IPS-18a (cell line): ENCODE data around the gene TECR.
"Not testable (repeated sequence)": the region's sequence is repeated elsewhere in the genome, so short reads cannot be mapped to it uniquely, and the experiment has no call there.

Source experiments
- H3K27ac ChIP-seq: one replicate; pipeline ENCODE4 v1.5.1; 2013; ENCODE audit warnings: low read length
- H3K27me3 ChIP-seq: one replicate; pipeline ENCODE4 v1.6.1; 2013; ENCODE audit warnings: mild to moderate bottlenecking, low read length; ENCODE audit not compliant: control insufficient read depth, insufficient read depth
- H3K36me3 ChIP-seq: one replicate; pipeline ENCODE4 v1.6.1; 2013; ENCODE audit warnings: low read depth, low read length; ENCODE audit not compliant: control insufficient read depth
- H3K4me1 ChIP-seq: one replicate; pipeline ENCODE4 v1.6.1; 2013; ENCODE audit warnings: low read depth, low read length; ENCODE audit not compliant: control insufficient read depth
- H3K4me3 ChIP-seq: one replicate; pipeline ENCODE4 v1.5.1; 2013; ENCODE audit warnings: low read length
- H3K9ac ChIP-seq: one replicate; pipeline ENCODE4 v1.6.1; 2013; ENCODE audit warnings: mild to moderate bottlenecking, low read length, moderate library complexity
- H3K9me3 ChIP-seq: one replicate; pipeline ENCODE4 v1.6.1; 2013; ENCODE audit warnings: low read depth, low read length; ENCODE audit not compliant: control insufficient read depth

TECR gene

GRCh38 chr19:14566712-14567077 is 37.3 kb downstream of the TECR start:
- H3K4me1 ChIP-seq: peaks cover 19% of the 10 kb centered on the region
- H3K36me3 ChIP-seq: peaks cover 5% of the 10 kb centered on the region
- H3K4me3 ChIP-seq: no peak overlapping the region
- H3K9me3 ChIP-seq: no peaks in the 10 kb centered on the region
- H3K9ac ChIP-seq: no peak overlapping the region
- no peaks in the 10 kb centered on the region for H3K27me3 ChIP-seq
- H3K27ac ChIP-seq: no peak overlapping the region

DNA sequence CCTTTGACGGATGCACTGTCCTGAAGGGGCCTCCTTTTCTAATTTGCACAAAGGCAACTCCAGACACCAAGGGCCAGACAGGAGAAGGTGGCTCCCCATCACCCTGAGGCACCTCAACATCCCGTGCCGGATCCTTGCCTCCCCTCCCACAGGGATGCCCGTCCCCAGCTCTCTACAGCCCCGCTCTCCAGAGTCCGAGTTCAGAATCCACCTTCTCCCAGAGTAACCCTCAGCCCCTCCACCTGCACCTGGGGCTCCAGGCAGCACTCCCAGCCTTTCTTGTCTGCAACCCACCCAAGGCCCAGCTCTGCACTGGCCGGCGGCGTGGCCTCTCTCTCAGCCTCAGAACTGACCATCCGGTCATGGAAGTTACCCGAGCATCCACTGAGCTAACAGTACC is 37.7 kb downstream of the TECR start:
- Histone ChIP-seq H3K9me3 (no peaks in the 10 kb centered on the region), H3K27me3 (no peaks in the 10 kb centered on the region), H3K4me1 (peaks cover 15% of the 10 kb centered on the region), H3K27ac (no peak overlapping the region), H3K9ac (no peak overlapping the region), H3K4me3 (no peak overlapping the region), H3K36me3 (peaks cover 5% of the 10 kb centered on the region)

- Histone ChIP-seq H3K9ac (peak overlapping the region; percentile 90), H3K27me3 (no peaks in the 10 kb centered on the region), H3K27ac (peak overlapping the region; percentile 78), H3K9me3 (no peaks in the 10 kb centered on the region), H3K4me3 (peak overlapping the region; percentile 93), H3K36me3 (no peaks in the 10 kb centered on the region), H3K4me1 (no peaks in the 10 kb centered on the region)
Measured at GRCh38 chr19:14570864-14571527, 41.6 kb downstream of the TECR start.

DNA sequence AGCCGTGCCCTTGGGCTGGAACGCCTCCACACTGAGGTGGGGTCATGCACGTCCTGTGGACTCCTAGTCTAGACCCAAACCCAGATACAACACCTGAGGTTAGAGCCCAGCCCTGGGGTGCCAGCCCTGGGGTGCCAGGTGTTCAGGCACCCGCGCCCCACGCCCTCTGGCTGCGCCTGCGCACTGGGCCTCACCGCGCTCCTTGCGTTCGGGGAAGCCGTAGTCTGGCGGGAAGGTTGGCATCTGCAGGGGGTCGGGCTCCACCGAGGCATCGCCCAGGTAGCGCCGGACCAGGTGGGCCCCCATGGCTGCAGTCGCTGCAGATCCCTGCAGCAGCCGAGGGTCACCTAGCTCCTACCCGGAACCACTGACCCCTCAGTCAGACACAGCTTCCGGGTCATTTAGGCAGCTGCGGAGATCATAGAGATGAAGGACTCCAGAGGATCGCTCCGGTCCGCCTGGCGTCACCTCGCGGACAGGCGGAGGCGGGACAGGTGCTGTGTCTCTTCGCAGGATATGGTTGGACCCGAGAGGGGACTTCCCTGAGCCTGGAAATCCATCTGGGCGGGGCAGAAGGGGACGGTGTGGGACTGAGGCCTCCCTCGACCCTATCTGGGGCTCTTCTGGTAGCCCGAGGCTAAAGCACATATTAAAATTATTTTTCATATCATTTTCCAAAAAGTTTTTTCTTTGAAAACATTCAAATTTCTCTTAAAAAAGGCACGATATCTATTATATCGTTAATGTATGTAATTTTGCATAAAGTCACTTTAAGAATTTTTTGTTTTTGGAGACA is 42.5 kb downstream of the TECR start, which contains the start of gene NDUFB7:
Gene NDUFB7 (minus strand): TSS at position 372 of the 796 bp plus-strand sequence. CDS start 66 bp downstream, at position 306.
- peak within 1 kb of the TSS; percentile 93 for H3K4me3 ChIP-seq
- H3K4me1 ChIP-seq: no peaks in the 10 kb centered on the region
- no peaks in the 10 kb centered on the region for H3K9me3 ChIP-seq
- peak within 1 kb of the TSS; percentile 78 for H3K27ac ChIP-seq
- H3K27me3 ChIP-seq: no peaks in the 10 kb centered on the region
- peak within 1 kb of the TSS; percentile 90 for H3K9ac ChIP-seq
- no peaks in the 10 kb centered on the region for H3K36me3 ChIP-seq

DNA sequence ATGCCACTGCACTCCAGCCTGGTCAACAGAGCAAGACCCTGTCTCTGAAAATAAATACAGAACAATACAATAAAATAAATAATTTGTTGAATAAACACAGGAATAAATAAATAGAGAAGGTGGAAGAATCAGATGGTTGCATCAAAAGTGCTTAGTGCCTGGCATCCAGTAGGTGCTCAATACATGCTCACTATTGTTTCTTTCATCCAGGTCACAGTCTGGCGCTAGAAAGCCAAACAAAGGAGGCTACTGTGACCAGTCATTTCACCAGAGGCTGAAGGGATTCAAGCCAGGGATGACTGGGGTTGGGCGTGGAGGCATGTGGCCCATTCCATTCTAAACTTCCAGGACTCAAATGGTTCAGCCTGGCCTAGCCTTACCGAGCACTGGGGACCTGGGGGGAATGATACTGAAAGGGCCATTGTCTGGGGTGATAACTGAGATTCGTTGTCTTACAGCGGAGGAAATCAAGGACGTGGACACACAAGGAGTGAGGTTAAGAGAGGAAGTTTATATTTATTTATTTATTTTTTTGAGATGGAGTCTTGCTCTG is 46.1 kb downstream of the TECR start:
- H3K4me1 ChIP-seq: no peaks in the 10 kb centered on the region
- no peaks in the 10 kb centered on the region for H3K9me3 ChIP-seq
- H3K9ac ChIP-seq: no peak overlapping the region
- no peaks in the 10 kb centered on the region for H3K36me3 ChIP-seq
- H3K4me3 ChIP-seq: no peak overlapping the region
- H3K27ac ChIP-seq: no peak overlapping the region
- no peaks in the 10 kb centered on the region for H3K27me3 ChIP-seq

DNA sequence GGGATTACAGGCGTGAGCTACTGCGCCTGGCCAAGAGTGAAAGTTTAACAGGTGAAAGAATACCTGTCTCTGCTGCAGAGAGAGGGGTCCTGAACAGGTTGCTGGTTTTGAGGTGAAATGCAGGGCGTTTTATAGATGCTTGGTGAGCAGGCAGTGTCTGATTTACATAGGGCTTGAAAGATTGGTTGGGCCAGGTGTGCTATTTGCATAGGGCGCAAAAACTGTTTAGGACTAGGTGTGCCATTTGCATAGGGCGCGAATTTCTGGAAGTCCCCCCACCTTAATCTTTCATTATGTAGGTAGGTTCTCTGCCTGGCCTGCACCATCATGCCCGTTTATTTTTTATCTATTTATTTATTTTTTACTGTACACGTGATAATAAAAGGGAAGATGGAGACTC is 47.0 kb downstream of the TECR start:
- Histone ChIP-seq H3K27ac (no peak overlapping the region), H3K9me3 (no peaks in the 10 kb centered on the region), H3K9ac (no peak overlapping the region), H3K4me3 (no peak overlapping the region), H3K36me3 (no peaks in the 10 kb centered on the region), H3K4me1 (no peaks in the 10 kb centered on the region), H3K27me3 (no peaks in the 10 kb centered on the region)

DNA sequence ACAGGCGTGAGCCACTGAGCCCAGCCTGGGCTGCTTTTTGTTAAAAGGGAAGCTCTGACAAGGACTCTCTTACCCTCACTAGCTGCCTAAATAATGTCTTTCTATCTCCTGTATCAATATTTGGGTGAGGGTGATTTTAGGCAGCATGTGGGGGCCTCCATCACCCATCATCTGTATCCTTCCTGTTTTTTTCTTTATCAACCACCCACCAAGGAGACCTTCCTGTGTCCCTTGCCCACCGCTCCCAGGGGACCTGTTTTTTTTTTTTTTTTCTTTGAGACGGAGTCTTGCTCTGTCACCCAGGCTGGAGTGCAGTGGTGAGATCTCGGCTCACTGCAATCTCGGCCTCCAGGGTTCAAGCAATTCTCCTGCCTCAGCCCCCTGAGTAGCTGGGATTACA is 47.9 kb downstream of the TECR start:
- Histone ChIP-seq H3K9ac (no peak overlapping the region), H3K27ac (no peak overlapping the region)

GRCh38 chr19:14577885-14578427 is 48.6 kb downstream of the TECR start:
- Histone ChIP-seq H3K27ac (no peak overlapping the region), H3K4me1 (no peaks in the 10 kb centered on the region), H3K4me3 (no peak overlapping the region)

More for the DNA sequence above, 47.9 kb downstream of the TECR start:
- Histone ChIP-seq H3K4me1 (no peaks in the 10 kb centered on the region), H3K9me3 (no peaks in the 10 kb centered on the region), H3K4me3 (no peak overlapping the region), H3K36me3 (no peaks in the 10 kb centered on the region), H3K27me3 (no peaks in the 10 kb centered on the region)

DNA sequence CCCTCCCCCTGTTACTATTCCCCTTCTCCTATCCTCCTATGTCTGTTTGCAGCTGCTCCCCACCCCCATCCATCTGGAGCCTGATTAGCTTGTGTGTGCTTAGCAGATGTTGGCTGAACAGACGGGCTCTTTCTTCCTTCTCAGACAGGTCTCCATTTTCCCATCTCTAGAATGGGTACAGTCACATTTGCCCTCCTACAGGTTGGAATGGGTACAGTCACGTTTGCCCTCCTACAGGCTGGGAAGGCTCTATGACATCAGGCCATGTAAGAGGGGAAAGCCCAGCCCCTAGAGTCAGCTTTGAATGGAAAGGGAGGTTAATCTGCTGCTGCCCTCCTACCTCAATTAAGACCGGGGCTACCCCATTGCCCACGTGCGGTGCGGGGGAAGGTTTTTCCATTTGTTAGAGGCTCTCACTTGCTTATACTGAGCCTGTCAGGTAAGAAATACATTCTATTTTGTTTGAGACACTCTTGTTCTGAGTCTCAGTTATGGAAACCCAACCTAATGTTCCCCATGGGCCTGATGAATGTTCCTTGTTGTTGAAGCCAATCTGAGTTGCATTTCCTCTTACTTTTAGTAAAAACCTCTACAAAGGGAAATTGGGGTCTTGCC is 51.3 kb downstream of the TECR start:
- H3K9ac ChIP-seq: no peak overlapping the region
- H3K36me3 ChIP-seq: no peaks in the 10 kb centered on the region
- no peaks in the 10 kb centered on the region for H3K27me3 ChIP-seq
- H3K27ac ChIP-seq: no peak overlapping the region
- H3K9me3 ChIP-seq: no peaks in the 10 kb centered on the region
- no peaks in the 10 kb centered on the region for H3K4me1 ChIP-seq
- H3K4me3 ChIP-seq: no peak overlapping the region

More at GRCh38 chr19:14577885-14578427, 48.6 kb downstream of the TECR start:
- Histone ChIP-seq H3K27me3 (no peaks in the 10 kb centered on the region), H3K9me3 (no peaks in the 10 kb centered on the region), H3K9ac (no peak overlapping the region), H3K36me3 (no peaks in the 10 kb centered on the region)

GRCh38 chr19:14582894-14583340 is 53.5 kb downstream of the TECR start, which contains the start of gene CLEC17A:
Gene CLEC17A (plus strand): TSS chr19:14583084. CDS start chr19:14583161, 77 bp downstream.
- H3K27me3 ChIP-seq: no peaks in the 10 kb centered on the region
- no peak within 1 kb of the TSS for H3K9ac ChIP-seq
- H3K4me1 ChIP-seq: no peaks in the 10 kb centered on the region
- no peaks in the 10 kb centered on the region for H3K9me3 ChIP-seq
- H3K4me3 ChIP-seq: no peak within 1 kb of the TSS
- no peaks in the 10 kb centered on the region for H3K36me3 ChIP-seq
- no peak within 1 kb of the TSS for H3K27ac ChIP-seq

GRCh38 chr19:14584372-14584771 is 55.0 kb downstream of the TECR start:
- H3K36me3 ChIP-seq, H3K27me3 ChIP-seq, H3K27ac ChIP-seq, H3K9me3 ChIP-seq, H3K9ac ChIP-seq, H3K4me3 ChIP-seq, H3K4me1 ChIP-seq: not testable (repeated sequence)
